Hematopoietic multipotent progenitor cell treated with erythropoietin and hydrocortisone succinate and interleukin-3 and kit ligand, for 17 days (in vitro differentiated cells): Measurements from ENCODE around the gene WRAP53.

Source experiments
- DNase-seq: peaks from one replicate; pipeline ENCODE4 v3.0.0-alpha.2; 2015; ENCODE audit warnings: low spot score

Gene WRAP53

GRCh38 chr17:7684851-7685532, 3.3 kb upstream of the WRAP53 start:
- peak; percentile 37 for DNase-seq

GRCh38 chr17:7685533-7686221, 2.6 kb upstream of the WRAP53 start:
- no peak for DNase-seq

DNA sequence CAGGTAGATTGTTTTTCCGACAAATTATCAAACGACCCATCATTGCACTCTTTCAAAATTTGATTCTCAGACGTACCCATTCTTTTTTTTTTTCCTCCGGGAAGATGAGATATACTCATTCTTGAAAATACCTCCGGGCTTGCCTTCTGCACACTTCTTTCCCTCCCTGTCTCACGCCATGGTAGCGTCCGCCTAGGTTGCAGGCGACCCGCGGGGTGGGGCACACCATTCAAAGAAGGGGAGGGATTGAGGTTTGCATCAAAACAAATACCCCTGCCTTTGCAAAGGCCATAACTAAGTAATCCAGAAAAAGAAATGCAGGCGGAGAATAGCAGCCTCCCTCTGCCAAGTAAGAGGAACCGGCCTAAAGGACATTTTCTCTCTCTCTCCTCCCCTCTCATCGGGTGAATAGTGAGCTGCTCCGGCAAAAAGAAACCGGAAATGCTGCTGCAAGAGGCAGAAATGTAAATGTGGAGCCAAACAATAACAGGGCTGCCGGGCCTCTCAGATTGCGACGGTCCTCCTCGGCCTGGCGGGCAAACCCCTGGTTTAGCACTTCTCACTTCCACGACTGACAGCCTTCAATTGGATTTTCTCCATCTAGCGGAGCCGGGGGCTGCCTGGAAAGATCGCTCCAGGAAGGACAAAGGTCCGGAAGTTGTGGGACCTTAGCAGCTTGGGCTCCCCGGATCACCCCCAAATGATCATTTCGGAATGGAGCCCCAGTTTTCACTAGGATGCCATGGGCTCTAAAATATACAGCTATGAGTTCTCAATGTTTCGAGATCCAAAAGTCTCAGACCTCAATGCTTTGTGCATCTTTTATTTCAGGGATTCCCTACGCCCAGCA, 1.8 kb upstream of the WRAP53 start:
- peak; percentile 95 for DNase-seq

DNA sequence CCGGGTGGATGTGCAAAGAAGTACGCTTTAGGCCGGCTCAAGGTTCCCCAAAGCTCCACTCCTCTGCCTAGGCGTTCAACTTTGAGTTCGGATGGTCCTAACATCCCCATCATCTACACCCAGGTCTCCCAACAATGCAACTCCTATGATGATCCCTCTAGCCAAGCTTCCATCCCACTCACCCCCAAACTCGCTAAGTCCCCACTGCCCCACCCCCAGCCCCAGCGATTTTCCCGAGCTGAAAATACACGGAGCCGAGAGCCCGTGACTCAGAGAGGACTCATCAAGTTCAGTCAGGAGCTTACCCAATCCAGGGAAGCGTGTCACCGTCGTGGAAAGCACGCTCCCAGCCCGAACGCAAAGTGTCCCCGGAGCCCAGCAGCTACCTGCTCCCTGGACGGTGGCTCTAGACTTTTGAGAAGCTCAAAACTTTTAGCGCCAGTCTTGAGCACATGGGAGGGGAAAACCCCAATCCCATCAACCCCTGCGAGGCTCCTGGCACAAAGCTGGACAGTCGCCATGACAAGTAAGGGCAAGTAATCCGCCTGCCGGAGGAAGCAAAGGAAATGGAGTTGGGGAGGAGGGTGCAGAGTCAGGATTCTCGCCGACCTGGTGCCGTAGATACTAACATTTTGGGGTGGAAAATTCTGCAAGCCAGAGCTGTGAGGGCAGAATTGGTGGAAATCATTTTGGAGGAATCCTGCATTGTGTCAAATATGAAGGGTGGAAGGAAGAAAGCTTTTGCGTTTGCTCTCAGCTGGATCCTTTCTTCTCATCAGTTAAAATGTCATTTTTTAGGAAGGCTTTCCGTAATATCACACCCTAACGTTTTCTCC, 987 bp upstream of the WRAP53 start, which contains the start of gene TP53:
Gene TP53, minus strand, starts transcription at position 419 of the 836 bp plus-strand sequence. CDS start 10,896 bp downstream, outside the sequence.
- DNase-seq: peak; percentile 96

DNA sequence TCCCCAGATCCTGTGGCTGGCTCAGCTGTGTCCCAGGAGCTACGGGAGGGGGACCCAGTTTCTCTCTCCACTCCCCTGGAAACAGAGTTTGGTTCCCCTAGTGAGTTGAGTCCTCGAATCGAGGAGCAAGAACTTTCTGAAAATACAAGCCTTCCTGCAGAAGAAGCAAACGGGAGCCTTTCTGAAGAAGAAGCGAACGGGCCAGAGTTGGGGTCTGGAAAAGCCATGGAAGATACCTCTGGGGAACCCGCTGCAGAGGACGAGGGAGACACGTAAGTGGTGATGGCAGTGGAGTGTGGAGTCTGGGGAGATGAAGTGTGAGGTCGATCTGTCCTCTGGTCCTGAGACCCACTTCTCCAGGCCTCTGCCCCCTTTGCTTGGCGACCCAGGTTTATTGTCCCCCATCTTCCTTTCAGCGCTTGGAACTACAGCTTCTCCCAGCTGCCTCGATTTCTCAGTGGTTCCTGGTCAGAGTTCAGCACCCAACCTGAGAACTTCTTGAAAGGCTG, 585 bp downstream of the WRAP53 start:
- DNase-seq: no peak

- no peak for DNase-seq
Measured at GRCh38 chr17:7695586-7695985, 7.3 kb downstream of the WRAP53 start.

GRCh38 chr17:7697828-7698588, 9.7 kb downstream of the WRAP53 start:
- DNase-seq: no peak

- no peak for DNase-seq
Measured at GRCh38 chr17:7700510-7700909, 12.2 kb downstream of the WRAP53 start.

GRCh38 chr17:7701681-7702080, 13.4 kb downstream of the WRAP53 start:
- DNase-seq: no peak

DNA sequence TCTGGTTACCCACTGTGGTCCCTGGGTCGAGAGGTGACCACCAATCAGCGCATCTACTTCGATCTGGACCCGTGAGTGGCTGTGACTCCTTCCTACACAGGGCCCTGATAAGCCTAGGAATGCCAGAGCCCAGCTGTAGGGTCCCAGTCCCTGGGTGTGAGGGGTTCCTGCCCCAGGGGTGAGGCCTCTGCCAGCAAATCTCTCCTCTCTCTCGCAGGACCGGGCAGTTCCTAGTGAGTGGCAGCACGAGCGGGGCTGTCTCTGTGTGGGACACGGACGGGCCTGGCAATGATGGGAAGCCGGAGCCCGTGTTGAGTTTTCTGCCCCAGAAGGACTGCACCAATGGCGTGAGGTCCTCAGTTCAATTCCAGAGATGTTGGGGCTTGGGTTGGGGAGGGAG, 14.5 kb downstream of the WRAP53 start:
- no peak for DNase-seq

DNA sequence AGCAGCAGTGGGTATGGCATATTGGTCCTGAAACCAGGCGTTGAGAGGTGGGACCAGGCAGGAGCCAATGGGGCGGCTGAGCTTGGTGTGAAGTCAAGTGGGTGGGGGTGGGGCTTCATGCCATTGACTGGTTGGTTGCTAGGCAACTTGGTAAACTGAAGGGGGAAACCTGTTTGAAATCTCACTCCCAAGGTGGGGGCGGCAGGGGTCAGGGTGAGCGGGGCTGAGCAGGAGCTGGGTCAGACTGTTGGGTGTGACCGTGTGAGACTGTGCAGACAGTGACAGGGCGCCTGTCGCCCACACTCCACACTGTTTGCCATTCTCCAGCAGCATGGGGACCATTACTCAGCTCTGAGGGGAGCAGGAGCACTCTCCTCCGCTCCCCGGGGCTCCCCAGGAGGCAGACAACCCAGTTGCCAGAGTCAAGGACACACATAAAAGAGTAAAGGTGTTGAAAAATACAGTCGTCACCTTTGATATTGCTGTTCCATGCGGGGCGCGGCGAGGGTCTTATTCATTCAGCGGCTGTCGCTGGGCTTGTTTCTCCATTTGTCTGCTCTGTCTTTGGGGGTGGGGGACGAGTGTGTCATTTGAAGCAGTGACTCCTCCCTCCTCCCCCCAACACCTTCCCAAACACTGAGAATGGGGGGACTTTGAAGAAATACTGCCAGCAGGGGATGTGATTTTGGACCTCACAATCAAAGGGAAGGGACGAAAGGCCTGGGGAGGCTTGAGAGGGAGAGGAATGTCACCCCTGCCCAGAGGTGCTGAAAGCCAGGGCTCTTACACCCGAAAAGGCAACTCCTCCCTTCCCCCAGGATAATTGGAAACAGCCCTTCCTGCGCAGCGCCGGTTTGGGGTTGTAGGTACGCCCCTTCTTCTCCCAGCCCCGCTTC, 15.6 kb downstream of the WRAP53 start:
- no peak for DNase-seq

DNA sequence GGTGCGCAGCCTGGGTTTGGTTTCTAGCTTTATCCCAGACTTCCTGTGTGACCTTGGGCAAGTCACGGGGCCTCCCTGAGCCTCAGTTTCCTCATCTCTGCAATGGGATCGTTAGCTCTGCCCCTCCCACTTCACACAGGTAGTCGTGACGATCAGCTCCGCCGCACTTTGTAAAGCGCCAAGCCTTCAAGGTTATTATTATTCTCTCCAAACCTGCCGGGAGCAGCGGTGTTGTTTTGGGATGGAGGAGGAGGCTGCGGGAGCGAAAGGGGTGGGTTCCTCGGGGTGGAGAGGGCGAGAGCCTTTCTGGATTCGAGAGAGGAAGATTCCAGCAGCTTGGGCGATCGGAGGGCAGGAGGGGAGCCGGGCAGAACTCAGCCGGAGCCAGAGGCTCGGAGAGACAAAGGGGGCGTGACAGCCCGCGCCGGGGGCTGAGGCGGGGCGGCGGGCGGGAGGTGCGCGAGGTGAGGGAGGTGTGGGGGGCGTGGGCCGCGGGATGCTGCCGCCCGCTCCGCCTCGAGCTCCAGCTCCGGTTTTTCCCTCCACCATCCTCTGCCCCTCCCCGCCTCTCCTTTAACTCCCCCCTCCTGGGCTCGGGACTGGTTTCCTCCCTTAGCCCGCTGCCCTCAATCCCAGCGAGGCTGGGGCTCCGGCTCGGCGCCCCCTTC, 16.5 kb downstream of the WRAP53 start, which contains the start of gene EFNB3:
Gene EFNB3, plus strand, starts transcription at position 602 of the 668 bp plus-strand sequence. CDS start 397 bp downstream, outside the sequence.
- no peak for DNase-seq

DNA sequence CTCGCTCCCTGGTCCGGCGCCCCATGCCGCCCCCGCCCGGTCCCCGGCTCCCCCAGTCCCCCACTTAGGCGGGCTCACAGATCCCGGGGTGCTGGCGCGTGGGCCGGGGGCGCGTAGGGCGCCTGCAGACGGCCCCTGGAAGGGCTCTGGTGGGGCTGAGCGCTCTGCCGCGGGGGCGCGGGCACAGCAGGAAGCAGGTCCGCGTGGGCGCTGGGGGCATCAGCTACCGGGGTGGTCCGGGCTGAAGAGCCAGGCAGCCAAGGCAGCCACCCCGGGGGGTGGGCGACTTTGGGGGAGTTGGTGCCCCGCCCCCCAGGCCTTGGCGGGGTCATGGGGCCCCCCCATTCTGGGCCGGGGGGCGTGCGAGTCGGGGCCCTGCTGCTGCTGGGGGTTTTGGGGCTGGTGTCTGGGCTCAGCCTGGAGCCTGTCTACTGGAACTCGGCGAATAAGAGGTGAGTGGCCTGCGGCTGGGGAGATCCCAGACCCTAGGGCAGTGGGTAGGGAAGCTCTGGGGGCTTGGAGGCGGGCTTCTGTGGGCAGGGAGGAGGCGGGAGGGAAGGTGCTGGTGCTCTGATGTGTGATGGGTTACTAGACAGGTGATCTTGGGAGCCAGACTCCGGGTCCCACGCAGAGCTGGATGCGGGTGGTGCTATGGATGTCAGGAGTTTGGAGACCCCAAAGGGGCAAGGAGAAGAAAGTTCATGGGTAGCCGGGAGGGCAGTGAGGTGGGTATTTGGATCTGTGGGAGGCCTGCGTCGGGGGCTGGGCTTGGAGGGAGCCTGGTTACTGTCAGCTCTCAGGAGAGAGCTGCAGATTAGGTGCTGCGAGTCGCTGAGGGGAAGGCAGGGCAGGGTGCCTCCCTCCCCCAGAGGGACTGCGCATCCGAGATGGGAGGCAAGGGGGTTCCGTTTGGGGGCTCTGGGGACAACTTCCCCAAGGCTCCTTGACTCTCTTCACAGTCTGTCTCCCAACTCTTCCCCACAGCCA, 17.3 kb downstream of the WRAP53 start:
- no peak for DNase-seq

DNA sequence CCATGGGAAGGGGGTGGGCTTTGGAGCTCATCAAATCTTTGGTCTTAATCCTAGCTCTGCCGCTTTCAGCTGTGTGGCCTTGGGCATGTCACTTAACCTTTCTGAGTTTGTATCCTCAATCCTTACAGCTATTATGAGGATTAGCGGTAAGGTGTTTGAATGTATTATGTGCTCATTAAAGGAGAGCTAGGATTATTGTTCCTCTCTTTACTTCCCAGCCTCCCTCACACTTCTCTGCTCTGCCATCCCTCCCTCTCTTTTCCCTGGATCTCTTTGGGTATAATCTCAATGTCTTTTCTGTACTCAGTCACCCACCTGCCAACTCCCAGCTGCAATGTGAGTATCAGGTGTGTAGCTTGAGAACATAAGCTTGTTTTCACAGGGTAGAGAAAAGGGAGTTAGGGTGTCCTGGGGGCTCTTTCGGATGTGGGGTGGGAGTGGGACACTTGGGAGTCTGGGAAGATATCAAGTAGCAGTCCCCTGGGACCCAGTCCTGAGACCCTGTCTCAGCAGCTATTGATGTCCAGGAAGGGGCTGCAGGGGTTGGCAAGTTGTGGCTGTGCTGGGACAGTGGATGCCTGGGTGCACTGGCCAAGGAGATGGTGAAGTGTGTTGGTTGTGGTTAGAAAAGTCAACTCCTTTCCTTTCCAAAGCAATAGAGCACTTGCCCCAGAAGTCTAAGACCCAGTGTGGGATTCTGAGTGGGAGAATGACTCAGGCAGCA, 18.5 kb downstream of the WRAP53 start:
- no peak for DNase-seq

- DNase-seq: no peak
Measured at GRCh38 chr17:7707446-7707845, 19.2 kb downstream of the WRAP53 start.

- no peak for DNase-seq
Measured at GRCh38 chr17:7707858-7708750, 19.8 kb downstream of the WRAP53 start.
